Activated CD4-positive, CD25-positive, alpha-beta regulatory T cell (primary cell): Measurements from ENCODE around the gene EVA1A.

Experiments
- DNase-seq, 4 experiments: peaks; one replicate each; lab custom pipeline; 2025; lab: John Stamatoyannopoulos, UW

EVA1A gene

DNA sequence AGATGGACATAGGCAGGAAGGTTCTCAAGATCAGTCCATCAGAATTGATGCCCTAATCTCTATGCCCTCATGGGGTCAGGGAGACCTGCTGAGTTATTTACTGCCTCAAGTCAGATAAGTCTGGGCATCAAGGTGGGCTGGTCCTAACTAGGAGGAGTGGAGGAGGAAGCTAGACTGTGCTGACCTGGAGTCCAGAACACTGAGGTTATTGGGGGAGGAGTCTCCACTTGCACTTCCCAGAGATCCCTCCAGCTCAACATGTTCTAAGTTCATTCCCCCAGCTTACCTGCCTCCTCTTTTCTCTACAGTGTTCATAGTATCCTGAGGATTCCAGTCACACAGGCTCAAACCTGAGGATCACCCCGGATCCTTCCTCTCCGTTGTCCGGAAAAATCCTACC lies 19.3 kb downstream of the EVA1A start:
- no peak for DNase-seq

DNA sequence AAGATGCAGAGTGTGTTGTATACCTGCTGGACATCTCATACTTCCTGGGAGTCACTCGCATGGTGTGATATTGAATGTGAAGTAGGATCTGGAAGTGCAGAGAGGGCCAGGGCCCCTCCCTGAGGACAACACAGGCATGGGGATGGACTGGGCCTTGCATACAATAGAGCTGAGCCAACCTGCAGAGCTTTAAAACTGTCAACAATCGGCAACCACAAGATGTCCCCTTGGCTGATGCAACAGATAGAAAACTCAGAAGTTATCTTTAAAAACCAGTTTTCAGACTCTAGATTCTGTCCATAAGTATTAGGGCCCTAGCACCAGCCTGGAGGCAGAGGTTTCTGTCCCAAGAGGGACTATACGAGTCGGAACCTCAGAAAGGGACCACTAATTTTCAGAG lies 19.7 kb downstream of the EVA1A start:
- DNase-seq, result no peak

DNA sequence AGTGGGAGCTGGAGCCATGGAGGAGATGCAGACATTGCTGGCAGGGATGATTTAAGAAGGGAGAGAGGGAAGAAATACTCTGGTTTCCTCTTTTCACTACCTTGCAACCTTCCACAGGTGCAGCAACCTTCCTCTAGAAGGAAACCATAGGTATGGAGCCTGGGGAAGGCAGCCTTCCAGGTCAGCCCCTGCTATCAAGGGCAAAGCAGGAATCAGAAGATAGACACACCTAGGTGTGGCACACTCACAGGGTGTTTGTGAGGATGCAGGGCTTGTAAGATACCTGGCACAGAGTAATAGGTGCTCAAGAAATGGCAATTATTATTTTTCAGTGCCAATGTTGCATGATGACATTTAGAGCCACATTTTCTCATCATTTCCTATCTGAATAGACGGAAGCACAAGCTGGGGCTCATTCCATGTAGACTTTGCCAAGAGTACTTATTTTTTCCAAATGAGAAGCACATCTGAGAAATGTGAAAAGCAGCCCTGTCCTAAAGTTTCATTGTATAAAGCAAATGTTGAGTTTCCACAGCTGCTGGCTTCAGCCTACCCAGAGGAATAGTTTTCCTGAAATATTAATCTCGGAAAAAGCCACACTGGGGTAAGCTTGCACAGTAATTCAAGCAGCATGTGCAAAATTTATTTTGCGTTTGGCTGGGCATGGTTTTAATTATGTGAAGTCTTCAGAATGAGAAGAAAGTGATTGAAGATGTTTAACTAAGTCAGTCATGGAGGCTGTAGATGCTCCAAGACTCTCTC lies 20.6 kb downstream of the EVA1A start:
- no peak for DNase-seq

- DNase-seq, result no peak
Measured at GRCh38 chr2:75538521-75539490, 21.9 kb downstream of the EVA1A start.

DNA sequence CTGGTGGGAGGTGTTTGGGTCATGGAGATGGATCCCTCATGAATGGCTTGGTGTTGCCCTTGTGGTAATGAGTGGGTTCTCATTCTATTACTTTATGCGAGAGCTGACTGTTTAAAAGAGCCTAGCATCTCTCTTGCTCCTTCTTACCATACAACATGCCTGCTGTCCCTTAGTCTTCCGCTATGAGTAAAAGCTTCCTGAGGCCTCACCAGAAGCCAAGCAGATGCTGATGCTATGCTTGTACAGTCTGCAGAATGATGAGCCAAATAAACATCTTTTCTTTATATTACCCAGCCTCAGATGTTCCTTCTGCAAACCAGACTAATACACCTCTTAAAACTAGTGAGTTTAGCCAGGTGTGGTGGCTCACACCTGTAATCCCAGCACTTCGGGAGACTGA lies 23.1 kb downstream of the EVA1A start:
- no peak for DNase-seq

DNA sequence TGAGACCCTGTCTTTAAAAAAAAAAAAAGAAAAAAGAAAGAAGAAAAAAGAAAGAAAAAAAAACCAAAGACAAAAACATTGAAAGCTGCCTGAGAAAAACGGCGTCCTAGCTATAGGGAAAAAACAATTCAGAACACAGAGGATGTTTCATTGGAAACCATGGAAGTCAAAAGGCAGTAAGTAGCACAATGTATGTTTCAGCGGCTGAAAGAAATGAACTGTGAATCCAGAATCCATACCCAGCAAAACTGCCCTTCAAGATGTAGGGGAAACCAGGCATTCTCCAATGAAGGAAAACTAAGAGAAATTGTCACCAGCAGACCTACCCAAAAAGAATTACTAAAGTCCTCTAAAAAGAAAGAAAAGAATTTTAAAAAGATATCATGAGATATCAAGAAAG lies 27.6 kb downstream of the EVA1A start:
- DNase-seq, result no peak

- no peak for DNase-seq
Measured at GRCh38 chr2:75532488-75532887, 28.3 kb downstream of the EVA1A start.

GRCh38 chr2:75528221-75528977 lies 32.3 kb downstream of the EVA1A start:
- DNase-seq, result no peak

DNA sequence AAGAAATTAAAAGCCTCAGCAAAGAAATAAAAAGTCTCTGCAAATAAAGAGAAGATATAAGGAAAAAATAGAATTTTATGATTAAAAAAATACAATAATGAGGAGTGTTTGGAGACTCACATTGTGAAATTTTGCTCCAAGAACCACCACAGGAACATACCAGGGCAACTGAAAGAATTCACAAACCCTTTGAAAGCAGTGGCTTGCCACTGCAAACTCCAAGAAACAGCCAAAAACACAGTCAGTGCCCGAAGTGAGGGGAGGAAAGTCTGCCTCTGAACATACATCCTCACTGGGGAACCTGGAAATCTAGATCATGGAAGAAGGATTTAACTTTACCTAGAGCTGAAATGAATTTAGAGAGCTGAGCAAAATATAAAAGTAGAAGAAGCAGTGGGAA lies 33.1 kb downstream of the EVA1A start:
- no peak for DNase-seq

DNA sequence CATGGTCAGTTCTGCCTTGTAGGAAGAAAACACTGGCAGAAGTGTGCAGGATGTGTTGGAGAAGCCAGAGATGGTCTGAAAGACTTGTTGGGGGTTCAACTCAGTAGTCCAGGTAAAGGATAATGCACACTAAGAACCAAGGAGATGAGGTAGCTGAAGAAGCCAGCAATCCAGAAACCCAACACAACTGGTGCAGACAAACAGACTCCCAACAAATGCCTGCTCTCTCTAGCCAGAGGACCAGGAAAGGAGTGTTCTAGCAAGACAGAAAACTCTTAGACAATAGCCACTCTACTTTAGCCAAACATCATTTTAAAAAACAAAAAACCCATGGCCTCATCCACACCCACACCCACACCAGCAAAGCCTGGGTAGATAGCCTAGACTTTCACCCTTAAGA lies 33.9 kb downstream of the EVA1A start:
- no peak for DNase-seq

DNA sequence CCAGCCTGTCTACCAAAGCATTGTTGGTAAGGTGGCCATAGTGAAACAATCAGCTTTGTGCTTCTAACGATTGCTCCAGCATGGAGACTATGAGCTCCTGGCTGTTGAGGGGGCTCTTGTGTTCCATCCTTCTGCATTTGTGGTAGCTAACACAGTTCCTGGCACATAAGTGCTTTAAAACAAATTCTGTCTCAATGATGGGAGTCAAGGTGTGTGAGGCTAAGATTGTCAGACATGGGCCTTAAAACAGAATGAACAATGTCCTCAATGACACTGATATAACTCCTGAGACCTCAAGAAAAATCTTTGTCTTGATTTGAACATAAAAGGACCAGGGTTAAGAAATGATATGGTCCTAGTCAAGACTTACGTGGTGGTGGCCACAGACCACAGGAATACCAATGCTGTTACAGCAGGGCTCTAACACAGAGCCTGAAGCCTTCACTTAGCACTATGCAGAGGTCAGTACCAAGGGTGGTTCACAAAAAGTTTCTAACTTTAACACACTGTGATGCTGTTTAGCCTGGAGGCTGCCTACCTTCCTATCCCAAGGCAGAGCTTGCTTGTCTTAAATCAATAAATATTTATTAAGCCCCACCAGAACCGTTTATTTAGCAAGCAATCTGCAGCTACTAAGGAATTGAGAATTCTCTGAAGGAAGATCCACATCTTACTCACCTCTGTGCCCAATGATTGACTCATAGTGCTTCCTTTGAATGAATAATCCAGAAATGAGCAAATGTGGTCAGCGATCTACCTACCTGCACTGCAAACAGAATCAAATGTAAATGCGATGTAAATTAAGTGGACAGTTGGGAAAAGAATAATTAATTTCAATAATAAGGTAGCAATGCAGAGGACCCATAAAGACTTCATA lies 35.1 kb downstream of the EVA1A start:
- no peak for DNase-seq

DNA sequence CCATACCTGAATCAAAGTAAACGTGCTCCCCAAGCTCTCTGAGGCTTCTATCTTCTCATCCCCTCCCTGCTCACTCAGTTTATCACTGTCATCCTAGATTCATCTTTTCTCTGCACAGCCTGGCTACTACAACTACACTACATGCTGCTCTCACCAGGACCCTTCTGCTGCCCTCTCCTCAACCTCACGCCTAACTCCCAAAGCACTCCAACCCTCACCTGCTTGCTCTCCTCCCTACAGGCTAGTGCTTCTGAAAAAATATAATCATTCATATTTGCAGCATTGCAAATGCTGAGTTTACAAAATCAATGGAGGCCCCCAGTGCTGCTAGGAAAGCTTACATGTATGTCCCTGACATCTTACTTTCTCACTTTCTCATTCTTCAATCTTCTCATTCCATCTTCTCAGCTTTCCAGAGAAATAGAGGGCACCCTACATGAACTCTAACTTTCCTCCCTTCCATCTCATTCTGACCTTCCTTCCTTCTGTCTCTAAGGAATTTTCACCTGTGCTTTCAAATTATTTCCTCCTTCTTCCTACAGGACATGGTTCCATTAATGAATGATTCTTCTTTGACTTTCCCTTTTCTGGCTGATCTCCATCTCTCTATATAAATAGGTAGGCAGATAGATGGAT lies 36.3 kb downstream of the EVA1A start:
- DNase-seq, result no peak

DNA sequence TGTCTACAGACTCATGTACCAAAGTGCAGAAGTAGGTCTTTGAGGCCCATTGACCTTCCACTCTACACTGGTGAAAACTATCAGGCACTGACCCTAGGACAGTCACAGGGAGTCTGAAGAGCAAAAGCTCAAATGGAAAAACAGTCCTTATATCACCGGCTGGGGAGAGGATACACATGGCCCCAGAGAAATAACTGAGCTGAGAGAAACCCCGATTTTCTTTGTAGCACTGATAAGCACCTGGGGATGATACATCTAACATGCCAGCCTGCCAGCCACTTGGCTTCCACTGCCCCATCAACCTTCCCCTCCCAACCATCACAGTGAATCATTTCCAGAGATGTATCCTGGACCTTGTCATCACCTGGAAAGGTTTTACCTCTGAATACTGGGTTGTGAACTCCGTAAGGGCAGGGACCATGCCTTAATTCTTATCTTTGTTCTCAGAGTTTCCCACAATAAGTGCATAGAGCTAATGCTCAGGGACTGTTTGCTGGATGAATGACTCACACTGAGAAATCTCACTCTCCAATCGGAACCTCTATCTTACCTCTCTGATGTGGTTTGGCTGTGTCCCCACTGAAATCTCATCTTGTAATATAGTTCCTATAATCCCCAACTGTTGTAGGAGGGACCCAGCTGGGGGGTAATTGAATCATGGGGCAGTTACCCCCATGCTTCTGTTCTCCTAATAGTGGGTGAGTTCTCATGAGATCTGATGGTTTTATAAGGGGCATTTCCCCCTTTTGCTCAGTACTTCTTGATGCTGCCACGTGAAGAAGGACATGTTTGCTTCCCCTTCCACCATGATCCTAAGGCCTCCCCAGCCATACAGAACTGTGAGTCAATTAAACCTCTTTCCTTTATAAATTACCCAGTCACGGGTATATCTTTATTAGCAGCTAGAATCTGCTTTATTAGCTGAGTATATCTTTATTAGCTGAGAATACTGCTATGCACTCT lies 37.1 kb downstream of the EVA1A start:
- no peak for DNase-seq

GRCh38 chr2:75522543-75523312 lies 38.0 kb downstream of the EVA1A start:
- DNase-seq, result no peak

DNA sequence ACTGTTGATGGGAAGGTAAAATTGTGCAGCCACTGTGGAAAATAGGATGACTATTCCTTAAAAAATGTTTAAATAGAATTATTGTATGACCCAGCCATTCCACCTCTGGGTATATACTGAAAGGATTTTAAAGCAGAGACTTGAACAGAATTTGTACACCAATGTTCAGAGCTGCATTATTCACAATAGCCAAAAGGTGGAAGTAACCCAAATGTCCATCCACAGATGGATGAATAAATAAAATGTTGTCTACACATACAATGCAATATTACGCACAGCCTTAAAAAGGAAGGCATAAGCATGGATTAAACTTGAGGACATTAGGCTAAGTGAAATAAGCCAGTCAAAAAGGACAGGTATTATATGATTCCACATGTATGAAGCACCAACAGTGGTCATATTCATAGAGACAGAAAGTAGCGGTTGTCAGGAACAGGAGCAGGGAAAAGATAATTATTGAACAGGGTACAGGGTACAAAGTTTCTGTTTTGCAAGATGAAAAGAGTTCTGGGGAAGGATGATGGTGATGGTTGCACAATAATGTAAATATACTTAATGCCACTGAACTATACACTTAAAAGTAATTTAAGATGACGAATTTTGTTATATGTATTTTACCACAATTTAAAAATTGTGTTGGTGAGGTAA lies 39.4 kb downstream of the EVA1A start:
- no peak for DNase-seq

DNA sequence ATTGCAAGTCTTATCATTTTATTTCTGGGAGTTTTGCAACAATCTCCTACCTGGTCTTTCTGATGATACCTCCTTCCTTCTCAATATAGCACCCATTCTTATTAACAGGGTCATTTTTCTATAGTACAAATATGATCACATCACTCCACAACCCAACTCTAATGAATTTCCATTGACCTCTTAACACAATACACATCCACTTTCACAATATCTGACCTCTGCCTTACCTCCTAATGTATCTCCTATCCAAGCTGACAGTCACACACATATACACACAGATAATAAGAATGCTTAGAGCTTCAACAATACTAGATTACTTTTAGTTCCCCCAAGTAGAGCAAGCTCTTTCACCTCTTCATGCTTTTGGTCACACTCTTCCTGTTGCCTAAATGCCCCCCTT lies 40.9 kb downstream of the EVA1A start:
- no peak for DNase-seq

- no peak for DNase-seq
Measured at GRCh38 chr2:75518638-75519465, 41.9 kb downstream of the EVA1A start.
